ENCODE results near the gene LIN28A. TPM values are rescaled to one million over a fixed set of nuclear protein-coding genes. Genes with fewer than 3 reads are reported as not detected.

The LIN28A gene
- total RNA-seq, 4 donors from 2014 or later = not detected

DNA sequence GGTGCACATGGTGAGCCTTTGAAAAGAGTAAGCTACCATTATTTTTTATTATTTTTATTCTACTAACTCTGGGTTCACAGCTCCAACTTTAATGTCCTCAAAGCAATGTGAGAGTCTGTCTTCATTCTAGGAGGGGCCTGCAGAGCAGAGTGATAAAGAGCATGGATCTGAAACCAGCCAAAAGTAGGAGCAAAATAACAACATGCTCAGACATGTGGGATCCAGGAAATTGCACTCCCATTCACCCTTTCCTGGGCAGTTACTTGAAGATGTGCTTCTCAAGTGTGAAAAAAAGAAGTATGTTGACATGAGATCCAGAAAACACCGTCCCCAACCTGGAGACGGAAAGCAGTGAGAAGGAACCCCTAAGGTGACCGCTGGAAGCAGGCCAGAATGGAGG lies 8.7 kb upstream of the LIN28A start:
- H3K27me3 ChIP-seq = peaks cover 0 to 31% (median 0%) of the 10 kb centered on the region in 4 donors
- H3K9me3 ChIP-seq = no peaks in the 10 kb centered on the region
- no peaks in the 10 kb centered on the region for H3K36me3 ChIP-seq
- intact Hi-C loops (cut with DNase I) = no loop called here
- H3K4me1 ChIP-seq = no peaks in the 10 kb centered on the region
- H3K27ac ChIP-seq = no peak overlapping the region
- 44 to 47% methylated on average over 3 of the region's 3 CpGs for WGBS, 2 donors
- no peak overlapping the region for H3K4me3 ChIP-seq
- no peak for TF ChIP-seq POLR2A (IDR thresholded peaks at IDR 0.05)
- TF ChIP-seq, protein P1, sequence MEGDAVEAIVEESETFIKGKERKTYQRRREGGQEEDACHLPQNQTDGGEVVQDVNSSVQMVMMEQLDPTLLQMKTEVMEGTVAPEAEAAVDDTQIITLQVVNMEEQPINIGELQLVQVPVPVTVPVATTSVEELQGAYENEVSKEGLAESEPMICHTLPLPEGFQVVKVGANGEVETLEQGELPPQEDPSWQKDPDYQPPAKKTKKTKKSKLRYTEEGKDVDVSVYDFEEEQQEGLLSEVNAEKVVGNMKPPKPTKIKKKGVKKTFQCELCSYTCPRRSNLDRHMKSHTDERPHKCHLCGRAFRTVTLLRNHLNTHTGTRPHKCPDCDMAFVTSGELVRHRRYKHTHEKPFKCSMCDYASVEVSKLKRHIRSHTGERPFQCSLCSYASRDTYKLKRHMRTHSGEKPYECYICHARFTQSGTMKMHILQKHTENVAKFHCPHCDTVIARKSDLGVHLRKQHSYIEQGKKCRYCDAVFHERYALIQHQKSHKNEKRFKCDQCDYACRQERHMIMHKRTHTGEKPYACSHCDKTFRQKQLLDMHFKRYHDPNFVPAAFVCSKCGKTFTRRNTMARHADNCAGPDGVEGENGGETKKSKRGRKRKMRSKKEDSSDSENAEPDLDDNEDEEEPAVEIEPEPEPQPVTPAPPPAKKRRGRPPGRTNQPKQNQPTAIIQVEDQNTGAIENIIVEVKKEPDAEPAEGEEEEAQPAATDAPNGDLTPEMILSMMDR (IDR thresholded peaks at IDR 0.05) = no peak
- no peak for DNase-seq

DNA sequence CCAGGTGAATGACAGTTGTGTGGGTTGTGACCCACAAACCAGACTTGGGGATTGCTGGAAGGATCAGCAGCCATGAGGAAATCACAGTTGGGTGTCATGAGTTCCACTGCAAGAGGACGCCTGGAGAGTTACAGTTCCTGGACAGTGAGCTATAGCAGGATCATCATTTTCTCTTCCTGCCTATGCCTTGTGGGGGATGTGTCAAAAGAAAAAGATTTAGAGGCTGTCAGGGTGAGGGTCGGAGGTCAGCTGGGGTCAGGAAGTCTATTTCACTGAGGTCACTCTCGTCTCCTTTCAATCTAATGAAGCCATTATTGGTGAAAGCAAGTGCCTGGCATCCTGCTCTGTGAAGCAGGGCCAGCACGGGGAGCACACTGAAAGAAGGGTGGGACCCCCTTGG lies 7.0 kb upstream of the LIN28A start:
- TF ChIP-seq, protein P1 (IDR thresholded peaks at IDR 0.05) = no peak
- TF ChIP-seq POLR2A (IDR thresholded peaks at IDR 0.05) = no peak
- no peak overlapping the region for H3K4me3 ChIP-seq
- H3K36me3 ChIP-seq = no peaks in the 10 kb centered on the region
- 6 to 33% methylated on average over 4 of the region's 4 CpGs for WGBS, 2 donors
- peaks cover 0 to 32% (median 0%) of the 10 kb centered on the region in 4 donors for H3K27me3 ChIP-seq
- no peak overlapping the region for H3K27ac ChIP-seq
- DNase-seq = no peak
- H3K4me1 ChIP-seq = peaks cover 0 to 1% (median 0%) of the 10 kb centered on the region in 3 donors
- intact Hi-C loops (cut with DNase I) = no loop called here
- H3K9me3 ChIP-seq = no peaks in the 10 kb centered on the region

DNA sequence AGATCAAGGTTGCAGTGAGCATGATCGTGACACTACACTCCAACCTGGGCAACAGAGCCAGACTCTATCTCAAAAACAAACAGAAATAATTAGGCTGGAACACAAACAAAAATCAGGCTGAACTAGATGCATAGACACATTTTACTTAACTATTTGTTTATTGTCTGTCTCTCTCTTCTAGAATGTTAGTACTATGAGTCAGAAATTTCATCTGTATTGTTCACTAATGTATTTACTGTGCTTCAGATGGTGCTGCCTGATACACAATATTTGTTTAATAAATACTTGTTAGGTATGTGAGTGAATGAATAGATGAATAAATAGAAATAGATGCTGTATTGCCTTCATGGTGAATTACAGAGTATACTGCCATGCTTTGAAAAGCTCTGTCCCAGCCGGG lies 6.0 kb upstream of the LIN28A start:
- intact Hi-C loops (cut with DNase I) = no loop called here
- Histone ChIP-seq H3K27ac (no peak overlapping the region), H3K36me3 (no peaks in the 10 kb centered on the region), H3K9me3 (no peaks in the 10 kb centered on the region), H3K4me3 (no peak overlapping the region), H3K4me1 (peaks cover 0 to 11% (median 0%) of the 10 kb centered on the region in 3 donors), H3K27me3 (peaks cover 0 to 42% (median 4%) of the 10 kb centered on the region in 4 donors)
- no peak for DNase-seq
- WGBS, 2 donors = 74 to 88% methylated on average over 2 of the region's 2 CpGs
- TF ChIP-seq, protein P1 (IDR thresholded peaks at IDR 0.05) = no peak
- TF ChIP-seq POLR2A (IDR thresholded peaks at IDR 0.05) = no peak

DNA sequence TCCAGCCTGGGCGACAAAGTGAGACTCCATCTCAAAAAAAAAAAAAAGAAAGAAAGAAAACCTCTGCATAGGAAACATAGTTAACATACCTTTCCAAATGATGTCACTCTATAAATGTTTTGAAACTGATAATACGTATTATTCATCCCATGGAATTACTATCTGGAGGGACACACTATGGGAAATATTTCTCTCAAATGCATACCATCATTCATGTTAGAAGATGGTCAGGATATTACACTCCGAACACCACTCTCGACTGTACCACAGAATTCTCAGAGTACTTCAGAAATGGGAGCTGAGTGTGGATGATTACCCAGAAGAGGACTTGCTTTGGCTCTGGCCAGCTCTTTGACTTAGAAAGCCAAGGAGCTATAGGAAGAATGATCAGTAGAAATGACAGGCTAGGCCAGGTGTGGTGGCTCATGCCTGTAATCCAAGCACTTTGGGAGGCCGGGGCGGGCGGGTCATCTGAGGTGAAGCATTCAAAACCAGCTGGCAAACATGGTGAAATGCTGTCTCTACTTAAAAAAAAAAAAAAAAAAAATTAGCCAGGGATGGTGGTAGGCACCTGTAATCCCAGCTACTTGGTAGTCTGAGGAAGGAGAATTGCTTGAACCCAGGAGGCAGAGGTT lies 5.2 kb upstream of the LIN28A start:
- DNase-seq = no peak
- no peaks in the 10 kb centered on the region for H3K9me3 ChIP-seq
- H3K27ac ChIP-seq = no peak overlapping the region
- intact Hi-C loops (cut with DNase I) = no loop called here
- H3K36me3 ChIP-seq = no peaks in the 10 kb centered on the region
- 62 to 70% methylated on average over 6 to 7 of the region's 7 CpGs for WGBS, 2 donors
- peaks cover 0 to 12% (median 0%) of the 10 kb centered on the region in 3 donors for H3K4me1 ChIP-seq
- no peak overlapping the region for H3K4me3 ChIP-seq
- TF ChIP-seq, protein P1 (IDR thresholded peaks at IDR 0.05) = no peak
- TF ChIP-seq POLR2A (IDR thresholded peaks at IDR 0.05) = no peak
- H3K27me3 ChIP-seq = peaks cover 0 to 50% (median 9%) of the 10 kb centered on the region in 4 donors

DNA sequence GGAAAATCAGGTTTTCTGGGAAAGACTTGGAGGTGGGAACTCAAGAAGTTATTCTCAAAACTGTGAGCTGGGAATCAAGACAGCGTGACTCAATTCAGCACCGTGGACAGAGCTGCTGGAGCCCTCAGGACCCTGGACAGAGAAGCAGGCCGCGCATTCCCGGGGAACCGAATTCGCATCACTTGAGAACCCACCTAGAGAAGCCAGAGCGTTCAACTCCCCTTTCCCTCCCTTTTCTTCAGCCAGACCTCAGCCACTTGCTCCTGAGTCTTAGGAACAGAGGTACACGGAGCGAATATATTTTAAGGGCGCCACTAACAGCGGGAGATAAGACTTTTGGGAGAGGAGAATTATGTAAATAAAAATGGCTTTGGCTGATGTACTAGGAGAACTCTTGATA lies 2.0 kb upstream of the LIN28A start:
- Histone ChIP-seq H3K4me3 (no peak overlapping the region), H3K27me3 (peaks cover 10 to 75% (median 39%) of the 10 kb centered on the region in 4 donors), H3K36me3 (no peaks in the 10 kb centered on the region), H3K27ac (no peak overlapping the region), H3K9me3 (no peaks in the 10 kb centered on the region), H3K4me1 (peaks cover 0 to 19% (median 0%) of the 10 kb centered on the region in 3 donors)
- intact Hi-C loops (cut with DNase I) = no loop called here
- no peak for DNase-seq
- no peak for TF ChIP-seq POLR2A (IDR thresholded peaks at IDR 0.05)
- TF ChIP-seq, protein P1 (IDR thresholded peaks at IDR 0.05) = no peak
- WGBS, 2 donors = 0 to 3% methylated on average over 7 to 11 of the region's 12 CpGs
